Testis (tissue), 2 donors: ENCODE results near the gene KRTAP22-2.

Experiments used
- POLR2A ChIP-seq: fragments of 450-650 bp; IDR thresholded peaks from one replicate; pipeline ENCODE4 v1.6.1; 2017; ENCODE audit warnings: antibody characterized with exemption, mild to moderate bottlenecking, moderate library complexity
- TF ChIP-seq, protein P1 (sequence below), 3 experiments: fragments of 450-650 bp in 2 of 3; fragments of 200-600 bp in 1 of 3; sonication (generic) in 1 of 3; IDR thresholded peaks; one replicate each; pipeline ENCODE4 v1.5.1; 2016 to 2019; ENCODE audit warnings: antibody characterized with exemption in 3 of 3, mild to moderate bottlenecking in 2 of 3, moderate library complexity in 1 of 3

DNA sequence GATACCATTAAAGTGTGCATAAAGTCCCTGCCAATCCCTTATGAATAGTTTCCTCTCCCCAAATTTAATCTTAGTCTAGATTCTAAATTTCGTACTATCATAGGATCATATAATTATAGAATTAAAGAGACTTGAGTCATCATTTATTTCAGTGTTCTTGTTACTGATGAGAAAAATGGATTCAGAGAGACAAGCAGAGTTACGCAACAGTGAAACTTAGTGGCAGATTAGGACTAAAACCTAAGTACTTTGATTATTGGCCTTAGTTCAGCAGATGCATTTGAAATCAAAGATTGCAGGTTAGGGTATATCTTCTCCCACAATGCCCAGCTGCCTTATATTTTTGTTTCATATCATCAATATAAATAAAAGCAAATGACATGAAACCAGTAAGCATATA lies 28.2 kb downstream of the KRTAP22-2 start:
- TF ChIP-seq, protein P1, sequence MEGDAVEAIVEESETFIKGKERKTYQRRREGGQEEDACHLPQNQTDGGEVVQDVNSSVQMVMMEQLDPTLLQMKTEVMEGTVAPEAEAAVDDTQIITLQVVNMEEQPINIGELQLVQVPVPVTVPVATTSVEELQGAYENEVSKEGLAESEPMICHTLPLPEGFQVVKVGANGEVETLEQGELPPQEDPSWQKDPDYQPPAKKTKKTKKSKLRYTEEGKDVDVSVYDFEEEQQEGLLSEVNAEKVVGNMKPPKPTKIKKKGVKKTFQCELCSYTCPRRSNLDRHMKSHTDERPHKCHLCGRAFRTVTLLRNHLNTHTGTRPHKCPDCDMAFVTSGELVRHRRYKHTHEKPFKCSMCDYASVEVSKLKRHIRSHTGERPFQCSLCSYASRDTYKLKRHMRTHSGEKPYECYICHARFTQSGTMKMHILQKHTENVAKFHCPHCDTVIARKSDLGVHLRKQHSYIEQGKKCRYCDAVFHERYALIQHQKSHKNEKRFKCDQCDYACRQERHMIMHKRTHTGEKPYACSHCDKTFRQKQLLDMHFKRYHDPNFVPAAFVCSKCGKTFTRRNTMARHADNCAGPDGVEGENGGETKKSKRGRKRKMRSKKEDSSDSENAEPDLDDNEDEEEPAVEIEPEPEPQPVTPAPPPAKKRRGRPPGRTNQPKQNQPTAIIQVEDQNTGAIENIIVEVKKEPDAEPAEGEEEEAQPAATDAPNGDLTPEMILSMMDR (IDR thresholded peaks at IDR 0.05): no peak
- no peak for TF ChIP-seq POLR2A
